ENCODE measurements around the gene DYSF.

The DYSF gene

GRCh38 chr2:71613403-71613952 is 160.1 kb downstream of the DYSF start:
- TF ChIP-seq GATA1 (IDR thresholded peaks at IDR 0.05; ENCODE audit: low read depth, low read length) = no peak
- no peak for TF ChIP-seq POLR2A (IDR thresholded peaks at IDR 0.05; ENCODE audit: low read length)
- DNase-seq = no peak

- TF ChIP-seq POLR2A (IDR thresholded peaks at IDR 0.05; ENCODE audit: low read length) (no peak), GATA1 (IDR thresholded peaks at IDR 0.05; ENCODE audit: low read depth, low read length) (no peak)
- no peak for DNase-seq
These were observed 160.9 kb downstream of the DYSF start for GRCh38 chr2:71613953-71614925.

DNA sequence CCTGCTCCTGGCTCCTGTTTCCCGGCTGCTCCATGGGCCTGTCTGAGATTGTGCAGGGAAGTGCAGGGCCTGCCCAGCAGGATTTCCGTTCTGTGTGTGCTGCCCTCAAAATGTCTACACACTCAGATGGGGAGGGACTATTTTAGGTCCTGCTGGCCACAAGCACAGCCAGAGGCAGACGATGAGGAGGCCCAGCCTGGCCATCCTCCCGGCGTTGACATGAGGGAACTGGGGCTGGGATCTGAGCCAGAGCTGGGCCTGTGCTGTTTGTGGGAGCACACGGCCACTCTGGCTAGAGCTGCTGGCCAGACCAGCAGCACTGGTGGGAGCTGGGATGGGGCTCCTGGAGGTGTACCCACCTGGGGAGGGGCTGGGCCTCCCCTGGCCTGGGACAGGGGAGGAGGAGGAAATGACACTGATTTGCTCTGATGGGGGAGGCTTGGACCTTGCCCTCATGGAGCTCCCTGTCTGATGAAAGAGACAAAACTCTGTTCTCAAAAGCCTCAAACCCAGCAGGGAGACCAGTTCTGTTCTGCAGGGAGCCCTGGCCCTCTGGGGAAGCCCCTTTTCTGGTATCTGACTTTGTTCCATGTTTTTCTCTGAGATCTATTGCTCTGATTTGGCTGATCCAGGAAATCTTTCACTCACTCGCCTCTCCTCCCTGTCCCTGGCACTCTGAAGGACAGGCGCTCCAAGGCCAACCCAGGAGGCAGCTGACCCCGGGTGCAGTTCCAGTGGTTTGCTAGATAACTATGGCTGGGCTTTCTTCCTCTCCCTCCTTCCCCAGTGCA is 161.8 kb downstream of the DYSF start:
- no peak for DNase-seq

GRCh38 chr2:71615767-71616730 is 162.7 kb downstream of the DYSF start:
- no peak for DNase-seq
- TF ChIP-seq POLR2A (IDR thresholded peaks at IDR 0.05; ENCODE audit: low read length) (no peak), GATA1 (IDR thresholded peaks at IDR 0.05; ENCODE audit: low read depth, low read length) (no peak)

More for the DNA sequence above, 161.8 kb downstream of the DYSF start:
- TF ChIP-seq GATA1 (IDR thresholded peaks at IDR 0.05; ENCODE audit: low read depth, low read length) = no peak

DNA sequence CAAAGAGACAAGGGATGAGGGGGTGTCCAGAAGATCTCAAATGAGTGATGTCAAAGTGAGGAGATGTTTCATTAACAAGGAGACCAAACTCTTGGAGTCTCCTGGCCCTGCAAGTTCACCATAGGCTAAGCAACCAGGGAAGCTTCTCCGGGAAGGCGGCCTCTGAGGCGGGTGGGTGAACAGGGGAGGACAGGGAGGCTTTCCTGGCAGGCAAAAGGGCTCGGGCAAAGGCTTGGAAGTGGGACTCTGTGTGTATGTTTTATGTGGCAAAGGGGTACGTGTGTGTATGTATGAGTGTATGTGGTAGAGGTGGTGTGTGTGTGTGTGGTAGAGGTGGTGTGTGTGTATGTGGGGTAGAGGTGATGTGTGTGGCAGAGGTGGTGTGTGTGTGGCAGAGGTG is 163.9 kb downstream of the DYSF start:
- TF ChIP-seq POLR2A (IDR thresholded peaks at IDR 0.05; ENCODE audit: low read length) (no peak), GATA1 (IDR thresholded peaks at IDR 0.05; ENCODE audit: low read depth, low read length) (no peak)
- DNase-seq = no peak

GRCh38 chr2:71618327-71619113 is 165.2 kb downstream of the DYSF start:
- DNase-seq = peak; percentile 19 to 40

GRCh38 chr2:71619230-71619741 is 165.9 kb downstream of the DYSF start:
- no peak for TF ChIP-seq POLR2A (IDR thresholded peaks at IDR 0.05; ENCODE audit: low read length)
- no peak for TF ChIP-seq GATA1 (IDR thresholded peaks at IDR 0.05; ENCODE audit: low read depth, low read length)
- no peak for DNase-seq

More at GRCh38 chr2:71618327-71619113, 165.2 kb downstream of the DYSF start:
- TF ChIP-seq POLR2A (IDR thresholded peaks at IDR 0.05; ENCODE audit: low read length) (no peak), GATA1 (IDR thresholded peaks at IDR 0.05; ENCODE audit: low read depth, low read length) (no peak)

DNA sequence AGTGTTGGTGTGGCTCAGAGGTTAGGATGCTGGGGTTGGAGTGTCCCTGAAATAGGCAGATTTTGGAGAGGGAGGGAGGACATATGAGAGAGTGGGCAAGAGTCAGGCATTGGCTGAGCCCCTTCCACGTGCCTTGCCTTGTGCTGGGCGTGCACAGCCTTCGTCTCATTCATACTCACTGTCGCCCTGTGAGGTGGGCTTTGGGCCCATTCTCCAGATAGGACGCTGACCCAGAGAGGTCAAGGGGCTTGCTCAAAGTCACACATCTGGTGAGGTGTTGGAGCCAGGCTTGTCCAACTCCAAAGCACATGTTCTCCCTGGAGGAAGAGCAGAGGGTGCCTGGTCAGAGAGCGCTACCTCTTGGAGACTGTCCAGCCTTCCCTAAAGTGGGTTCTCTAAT is 166.8 kb downstream of the DYSF start:
- no peak for DNase-seq
- TF ChIP-seq GATA1 (IDR thresholded peaks at IDR 0.05; ENCODE audit: low read depth, low read length) = no peak
- no peak for TF ChIP-seq POLR2A (IDR thresholded peaks at IDR 0.05; ENCODE audit: low read length)

DNA sequence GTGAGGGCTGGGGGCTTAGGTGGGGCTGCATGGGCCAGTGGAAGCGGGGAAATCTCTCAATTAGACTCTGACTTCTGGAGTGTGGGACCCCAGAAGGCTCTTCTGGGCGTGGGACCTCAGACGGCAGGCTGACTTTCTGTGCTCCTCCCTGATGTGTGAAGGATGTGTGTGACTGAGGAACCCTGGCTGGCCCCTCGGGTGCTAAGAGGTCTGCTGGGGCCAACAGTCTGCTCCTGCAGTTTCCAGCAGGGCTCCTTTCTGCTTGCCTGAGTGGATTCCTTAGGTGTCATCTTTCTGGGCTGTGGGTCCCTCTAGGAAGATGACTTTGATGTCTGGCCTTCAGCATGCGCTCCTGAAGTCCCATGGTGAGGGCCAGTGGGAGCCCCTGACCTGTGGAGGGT is 167.5 kb downstream of the DYSF start:
- no peak for TF ChIP-seq POLR2A (IDR thresholded peaks at IDR 0.05; ENCODE audit: low read length)
- TF ChIP-seq GATA1 (IDR thresholded peaks at IDR 0.05; ENCODE audit: low read depth, low read length) = no peak
- DNase-seq = no peak

GRCh38 chr2:71629273-71629672 is 175.9 kb downstream of the DYSF start:
- no peak for DNase-seq
- TF ChIP-seq POLR2A (IDR thresholded peaks at IDR 0.05; ENCODE audit: low read length) = no peak
- no peak for TF ChIP-seq GATA1 (IDR thresholded peaks at IDR 0.05; ENCODE audit: low read depth, low read length)

GRCh38 chr2:71629771-71630453 is 176.6 kb downstream of the DYSF start:
- TF ChIP-seq GATA1 (IDR thresholded peaks at IDR 0.05; ENCODE audit: low read depth, low read length) (no peak), POLR2A (IDR thresholded peaks at IDR 0.05; ENCODE audit: low read length) (no peak)
- DNase-seq = no peak
